RCC 7860 (cell line): ENCODE data around the gene ERC1.
"Not testable (repeated sequence)": the region's sequence is repeated elsewhere in the genome, so short reads cannot be mapped to it uniquely, and the experiment has no call there.

ENCODE experiments used
- DNase-seq: peaks from one replicate; pipeline ENCODE4 v3.0.0-alpha.2; 2015; ENCODE audit warnings: low spot score
- FAIRE-seq: peaks from 2 replicates; lab custom pipeline; 2012; peaks lifted over from hg19 to GRCh38; lab: Jason Lieb, UNC

ERC1 gene

DNA sequence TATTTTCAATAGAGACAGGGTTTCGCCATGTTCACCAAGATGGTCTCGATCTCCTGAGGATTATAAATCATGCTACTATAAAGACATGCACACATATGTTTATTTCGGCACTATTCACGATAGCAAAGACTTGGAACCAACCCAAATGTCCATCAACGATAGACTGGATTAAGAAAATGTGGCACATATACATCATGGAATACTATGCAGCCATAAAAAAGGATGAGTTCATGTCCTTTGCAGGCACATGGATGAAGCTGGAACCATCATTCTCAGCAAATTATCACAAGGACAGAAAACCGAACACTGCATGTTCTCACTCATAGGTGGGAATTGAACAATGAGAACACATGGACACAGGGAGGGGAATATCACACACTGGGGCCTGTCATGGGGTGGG, 350.2 kb downstream of the ERC1 start:
- not testable (repeated sequence) for FAIRE-seq, DNase-seq

DNA sequence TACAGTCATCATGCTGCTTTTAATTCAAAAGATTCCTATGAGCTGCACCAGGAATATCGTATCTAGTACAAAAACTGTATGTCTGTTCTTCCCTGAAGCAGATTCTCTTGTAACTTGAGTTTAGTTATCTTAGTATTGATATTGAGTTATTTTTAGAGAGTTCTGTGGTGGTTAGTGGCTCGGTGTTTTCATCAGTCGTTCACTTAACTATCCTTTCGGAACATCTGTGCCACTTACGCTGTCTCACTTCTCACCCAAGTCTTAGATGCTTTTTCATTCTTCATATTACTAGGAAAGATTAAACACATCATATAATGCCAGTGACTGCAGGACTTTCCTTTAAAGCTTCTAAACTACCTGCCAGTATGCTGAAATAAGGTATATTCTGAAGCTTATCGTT, 352.4 kb downstream of the ERC1 start:
- FAIRE-seq (no peak), DNase-seq (no peak)

DNA sequence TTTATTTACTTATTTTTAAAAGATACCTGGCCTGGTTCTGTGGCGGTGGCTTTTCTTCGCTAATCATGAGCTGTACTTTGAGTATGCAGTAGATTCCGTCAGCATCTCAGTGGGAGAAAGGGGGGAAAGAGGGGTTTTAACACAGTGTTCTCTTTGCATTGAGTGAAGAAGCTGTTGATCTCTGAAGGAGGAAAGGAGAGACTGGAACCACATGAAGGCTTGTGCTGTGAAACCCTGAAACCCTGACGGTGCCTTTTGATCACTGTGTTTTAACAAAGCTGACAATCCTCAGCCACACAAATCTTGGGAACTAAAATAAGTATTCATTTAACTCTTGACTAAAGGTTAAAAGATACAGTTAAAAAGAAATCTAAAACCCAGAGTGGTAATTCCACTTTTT, 353.2 kb downstream of the ERC1 start:
- FAIRE-seq, result no peak
- DNase-seq, result no peak

DNA sequence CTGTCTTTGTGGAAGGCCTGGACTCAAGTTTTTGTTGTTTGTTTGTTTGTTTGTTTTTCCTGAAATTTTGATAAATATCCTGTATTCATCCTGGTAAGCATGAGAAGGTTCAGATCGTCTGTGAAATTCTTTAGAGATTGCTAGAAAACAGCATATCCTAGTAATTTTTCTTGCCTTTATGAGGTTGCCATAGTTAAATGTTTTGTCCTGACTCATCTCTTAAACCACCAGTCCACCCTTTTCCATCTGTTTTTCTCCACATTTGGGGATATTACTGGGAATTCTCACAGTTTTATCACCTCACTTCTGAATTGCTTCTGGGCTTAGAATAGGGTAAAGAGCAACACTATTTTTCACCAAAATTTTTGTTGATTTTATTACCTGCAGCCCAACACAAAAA, 355.1 kb downstream of the ERC1 start:
- FAIRE-seq (no peak), DNase-seq (no peak)

DNA sequence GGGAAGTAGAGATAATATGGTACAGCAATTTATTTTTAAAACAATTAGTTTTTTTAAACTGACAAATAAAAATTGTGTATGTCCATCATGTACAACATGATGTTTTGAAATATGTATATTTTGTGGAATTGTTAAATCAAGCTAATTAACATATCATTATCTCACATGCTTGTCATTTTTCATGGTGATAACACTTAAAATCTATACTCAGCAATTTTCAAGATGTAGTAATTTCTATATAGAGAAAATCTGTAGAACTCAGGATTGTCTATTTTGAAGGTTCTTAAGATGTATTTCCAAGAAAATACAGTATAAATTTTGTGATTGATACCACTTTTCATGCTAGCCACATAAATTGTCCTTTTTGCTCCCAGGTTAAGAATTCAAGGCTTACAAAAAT, 356.3 kb downstream of the ERC1 start:
- no peak for DNase-seq
- no peak for FAIRE-seq

DNA sequence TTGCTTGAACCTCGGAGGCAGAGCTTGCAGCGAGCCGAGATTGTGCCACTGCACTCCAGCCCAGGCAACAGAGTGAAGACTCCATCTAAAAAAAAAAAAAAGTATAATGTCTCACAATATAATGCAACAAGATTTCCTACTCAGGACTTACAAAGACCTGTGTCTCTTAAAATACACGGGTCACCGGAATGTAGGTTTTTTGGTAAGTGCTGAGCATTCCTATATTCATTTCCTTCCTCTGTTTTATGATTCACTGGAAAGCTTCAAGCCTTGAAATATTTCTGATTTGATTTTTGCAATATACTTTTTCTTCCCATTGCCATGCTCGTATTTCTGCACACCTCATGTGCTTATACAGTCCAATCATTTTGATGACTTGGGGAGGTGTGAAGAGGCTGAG, 357.6 kb downstream of the ERC1 start:
- DNase-seq, result no peak
- FAIRE-seq, result no peak

DNA sequence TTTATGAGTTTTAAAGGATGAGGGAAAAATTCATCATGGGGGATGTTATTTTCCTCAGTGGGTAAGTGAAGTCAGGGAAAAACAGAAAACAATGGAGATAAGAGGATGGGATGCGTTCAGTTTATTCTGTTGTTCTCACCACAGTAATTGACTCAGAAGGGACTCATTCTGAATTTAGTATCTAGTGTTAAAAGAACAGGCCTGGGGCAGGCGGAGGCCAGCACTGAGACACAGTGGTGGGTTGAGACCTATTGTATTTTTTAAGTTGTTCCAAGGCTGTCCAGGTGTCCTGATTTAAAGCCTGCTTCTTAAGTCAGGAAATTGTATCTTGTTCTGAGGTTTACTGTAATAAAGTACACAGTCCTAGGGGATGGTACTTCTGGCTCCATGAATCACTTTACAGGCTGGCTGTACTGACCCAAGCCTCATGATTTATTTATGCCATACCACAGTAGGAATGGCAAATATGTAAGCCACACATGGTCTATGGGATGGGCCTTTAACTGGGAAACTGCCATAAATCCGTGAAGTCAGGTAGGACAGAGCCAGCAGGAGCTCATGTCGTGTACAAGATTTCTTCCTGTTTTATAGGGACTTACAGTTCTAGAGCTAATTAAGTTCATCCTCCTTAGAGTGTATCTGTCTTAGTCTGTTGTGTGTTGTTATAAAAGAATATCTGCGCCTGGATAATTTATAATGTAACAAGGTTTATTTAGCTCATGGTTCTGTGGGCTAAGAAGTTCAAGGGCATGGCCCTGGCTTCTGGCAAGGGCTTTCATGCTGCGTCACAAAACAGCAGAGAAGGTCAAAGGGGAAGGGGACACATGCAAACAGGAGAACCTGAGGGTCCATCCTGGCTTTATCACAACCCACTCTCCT, 359.3 kb downstream of the ERC1 start:
- peak; percentile 78 for DNase-seq

DNA sequence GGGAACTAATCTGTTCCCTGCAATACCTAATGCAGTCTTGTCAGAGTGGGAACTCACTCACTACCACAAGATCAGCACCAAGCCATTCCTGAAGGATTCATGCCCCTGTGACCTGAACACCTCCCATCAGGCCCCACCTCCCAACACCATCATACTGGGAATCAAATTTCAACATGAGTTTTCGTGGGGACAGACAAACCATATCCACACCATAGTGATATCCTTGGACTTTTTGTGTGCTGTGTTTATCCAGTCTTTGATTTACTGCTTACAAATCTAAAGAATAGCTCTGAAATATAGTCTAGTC, 359.9 kb downstream of the ERC1 start:
- FAIRE-seq (no peak), DNase-seq (no peak)

More for the DNA sequence above, 359.3 kb downstream of the ERC1 start:
- peak; percentile 85 for FAIRE-seq

DNA sequence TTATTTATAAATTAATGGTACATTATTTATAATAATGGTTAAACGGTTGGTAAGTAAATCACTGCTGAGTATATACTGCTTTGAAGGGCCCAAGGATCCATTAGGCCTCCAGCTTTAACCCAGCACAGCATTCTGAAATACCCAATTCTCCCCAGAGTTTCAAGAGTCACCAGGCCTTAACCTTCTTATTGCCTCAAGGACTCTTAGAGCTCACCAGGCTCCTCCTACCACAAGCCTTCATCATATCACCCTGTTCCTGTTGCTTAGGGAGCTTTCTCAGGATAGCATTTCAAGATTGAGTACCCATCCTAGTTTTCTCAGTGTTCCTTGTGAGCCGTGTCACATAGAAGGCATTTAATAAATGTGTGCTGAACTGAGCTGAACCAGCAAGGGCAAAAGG, 360.9 kb downstream of the ERC1 start:
- FAIRE-seq, result no peak
- DNase-seq, result no peak

DNA sequence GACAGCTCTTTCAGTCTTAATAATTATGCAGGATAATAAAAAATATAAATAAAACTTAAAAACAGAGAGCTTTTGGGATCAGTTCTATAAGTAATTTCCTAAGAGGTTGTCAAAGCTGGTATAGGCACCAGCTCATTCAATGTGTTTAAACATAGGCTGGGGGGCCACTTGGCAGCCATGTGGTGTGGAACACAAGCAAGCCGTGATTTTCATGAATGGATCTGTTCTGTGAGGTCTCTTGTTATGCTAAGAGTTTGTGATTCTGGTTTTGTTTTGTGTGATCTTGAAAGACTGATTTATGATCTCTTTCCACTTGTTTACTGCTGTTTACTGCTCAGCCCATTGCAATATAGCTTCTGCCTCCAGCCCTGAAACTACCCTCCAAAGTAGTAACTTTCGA, 362.4 kb downstream of the ERC1 start:
- DNase-seq (no peak), FAIRE-seq (no peak)

DNA sequence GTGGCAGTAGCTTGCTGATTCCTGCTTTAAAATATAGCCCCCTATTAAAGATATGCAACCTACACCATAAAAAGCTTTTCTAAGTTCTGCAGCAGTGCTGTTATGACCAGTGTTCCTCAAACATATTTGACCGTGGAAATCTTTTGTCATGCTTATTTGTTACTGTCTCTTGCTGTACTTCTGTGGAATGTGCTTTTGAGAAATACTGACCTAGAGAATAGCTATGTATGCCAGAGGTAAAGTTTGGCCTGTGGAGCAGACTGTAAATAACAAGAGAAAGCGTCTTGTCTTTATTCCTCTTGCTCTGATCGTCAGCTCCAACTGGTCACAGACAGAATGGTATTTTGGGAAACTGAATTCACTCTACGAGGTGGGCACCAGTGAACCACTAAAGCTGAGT, 364.4 kb downstream of the ERC1 start:
- DNase-seq, result no peak
- FAIRE-seq, result no peak

DNA sequence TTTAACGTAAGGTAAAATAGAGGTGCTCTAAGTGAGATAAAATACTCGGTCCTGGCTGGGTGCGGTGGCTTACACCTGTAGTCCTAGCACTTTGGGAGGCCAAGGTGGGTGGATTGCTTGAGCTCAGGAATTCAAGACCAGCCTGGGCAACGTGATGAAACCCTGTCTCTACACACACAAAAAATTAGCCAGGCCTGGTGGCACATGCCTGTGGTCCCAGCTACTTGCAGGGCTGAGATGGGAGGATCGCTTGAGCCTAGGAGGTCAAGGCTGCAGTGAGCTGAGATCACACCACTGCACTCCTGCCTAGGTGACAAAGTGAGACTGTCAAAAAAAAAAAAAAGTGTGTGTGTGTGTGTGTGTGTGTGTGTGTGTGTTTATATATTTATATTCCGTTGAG, 364.8 kb downstream of the ERC1 start:
- not testable (repeated sequence) for FAIRE-seq, DNase-seq

DNA sequence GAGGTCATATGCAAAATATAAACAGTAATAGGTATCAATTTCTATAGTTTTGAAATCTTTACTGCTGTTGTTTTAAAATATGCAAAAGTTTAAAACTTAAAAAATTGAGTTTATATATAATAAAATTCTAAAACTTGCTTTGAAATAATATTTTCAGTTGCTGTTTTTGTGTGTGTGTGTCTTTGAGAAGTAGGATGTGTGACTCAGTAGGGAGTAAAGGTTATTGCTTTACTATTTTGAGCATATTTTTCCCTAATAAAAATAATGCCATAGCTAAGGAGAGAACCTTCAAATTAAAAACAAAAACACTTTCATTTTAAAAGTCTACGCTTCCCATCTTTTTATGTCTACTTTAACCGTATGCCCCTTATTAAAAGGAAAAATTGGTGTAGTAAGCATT, 365.3 kb downstream of the ERC1 start:
- FAIRE-seq, result no peak
- DNase-seq, result no peak

DNA sequence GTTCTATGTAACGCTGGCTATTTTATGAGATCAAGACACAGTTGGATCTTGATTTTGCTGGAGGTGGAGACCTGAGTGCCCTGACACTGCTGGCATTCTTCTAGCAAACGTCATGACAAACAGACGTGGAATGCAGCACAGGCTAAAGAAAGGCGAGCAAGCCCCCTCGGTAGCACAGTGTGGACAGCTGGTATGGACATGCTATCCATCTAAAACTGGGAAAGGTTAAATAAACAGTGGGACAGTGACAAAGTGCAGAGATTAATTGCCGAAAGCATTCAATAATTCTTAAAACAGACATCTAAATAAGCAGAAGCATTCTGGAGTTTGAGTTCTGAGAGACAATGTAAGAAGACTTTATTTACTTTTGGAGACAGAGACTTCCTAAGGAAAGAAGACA, 366.1 kb downstream of the ERC1 start:
- DNase-seq, result no peak
- FAIRE-seq, result no peak

DNA sequence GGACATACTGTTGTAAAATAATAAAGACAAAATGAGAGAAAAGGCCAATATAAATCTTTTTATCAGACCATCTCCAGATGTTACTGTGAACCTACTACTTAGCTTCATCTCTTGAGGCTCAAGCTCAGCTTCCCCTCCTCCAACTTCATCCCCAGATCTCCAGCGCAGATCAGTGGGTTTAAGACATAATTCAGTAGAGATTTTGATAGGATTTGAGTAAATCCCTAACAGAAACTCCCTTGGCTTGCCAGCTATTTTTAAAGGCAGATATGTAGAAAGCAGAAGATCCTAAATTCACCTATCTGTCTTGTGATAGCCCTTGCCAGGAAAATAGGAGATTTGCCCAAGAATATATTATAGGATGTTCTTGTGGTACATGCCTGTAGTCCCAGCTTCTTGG, 366.7 kb downstream of the ERC1 start:
- FAIRE-seq, result no peak
- DNase-seq, result no peak

DNA sequence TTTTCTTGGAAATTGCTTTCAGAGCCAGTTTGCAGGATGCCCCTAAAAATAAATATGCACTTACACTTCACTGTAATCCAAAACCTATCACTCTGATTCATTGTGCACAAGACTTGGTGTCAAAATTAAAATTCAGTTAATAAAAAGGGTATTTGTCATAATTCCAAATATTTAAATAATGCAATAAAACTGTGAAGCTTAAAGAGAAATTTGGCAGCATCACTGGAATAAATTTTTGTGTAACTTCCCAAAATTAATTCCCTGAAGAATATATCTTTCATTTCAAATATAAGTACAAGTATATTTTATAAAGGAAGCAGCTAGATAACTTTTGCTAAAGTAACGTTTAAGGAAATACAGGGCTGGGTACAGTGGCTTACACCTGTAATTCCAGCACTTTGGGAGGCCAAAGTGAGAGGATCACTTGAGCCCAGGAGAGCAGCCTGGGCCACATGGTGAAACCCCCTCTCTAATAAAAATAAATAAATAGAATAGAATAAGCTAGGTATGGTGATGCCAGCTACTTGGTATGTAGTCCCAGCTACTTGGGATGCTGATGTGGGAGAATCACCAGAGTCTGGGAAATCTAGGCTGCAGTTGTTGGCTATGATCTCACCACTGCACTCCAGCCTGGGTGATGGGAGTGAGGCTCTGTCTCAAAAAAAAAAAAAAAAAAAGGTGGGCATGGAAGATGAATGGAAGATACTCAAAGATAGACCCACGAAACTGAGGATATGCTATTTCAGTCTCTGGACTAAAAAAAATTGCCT, 369.6 kb downstream of the ERC1 start:
- FAIRE-seq (no peak), DNase-seq (peak; percentile 52)

DNA sequence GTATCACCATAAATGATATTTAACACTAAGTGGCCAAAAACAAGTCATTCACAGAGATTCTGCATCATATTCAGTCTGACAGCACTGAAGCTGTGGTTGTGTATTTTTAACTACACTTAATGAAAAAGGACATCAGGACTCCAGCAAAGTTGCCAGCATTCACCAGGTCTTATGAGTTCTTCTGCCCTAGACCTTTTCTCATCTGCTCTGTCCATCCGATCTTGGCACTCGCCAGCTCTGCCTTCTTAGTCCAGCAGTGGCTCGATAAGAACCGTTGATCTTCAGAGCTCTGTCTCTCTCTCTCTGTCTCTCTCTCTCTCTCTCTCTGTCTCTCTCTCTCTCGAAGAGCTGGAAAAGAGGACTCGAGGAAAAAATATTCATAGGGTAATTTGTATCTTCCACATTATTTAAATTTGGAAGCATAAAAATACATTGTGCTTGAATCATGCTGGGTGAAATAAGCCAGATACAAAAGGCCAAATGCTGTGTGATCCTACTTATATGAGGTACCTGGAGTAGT, 371.2 kb downstream of the ERC1 start:
- FAIRE-seq, result no peak

DNA sequence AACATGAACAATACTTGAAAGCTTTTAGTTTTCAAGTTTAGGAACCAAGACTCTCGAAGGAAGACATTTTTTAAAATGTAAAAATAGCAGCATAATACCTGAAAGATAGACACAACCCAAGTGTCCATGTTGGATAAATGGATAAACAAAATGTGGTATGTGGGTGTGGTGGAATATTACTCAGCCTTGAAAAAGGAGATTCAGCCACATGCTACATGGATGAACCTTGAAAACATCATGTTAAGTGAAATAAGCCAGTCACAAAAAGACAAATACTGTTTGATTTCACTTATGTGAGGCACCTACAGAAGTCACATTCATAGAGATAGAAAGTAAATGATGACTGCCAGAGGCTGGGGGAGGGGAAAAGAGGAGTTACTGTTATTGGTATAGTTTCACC, 374.7 kb downstream of the ERC1 start:
- DNase-seq (no peak), FAIRE-seq (no peak)

More for the DNA sequence above, 371.2 kb downstream of the ERC1 start:
- DNase-seq, result no peak

DNA sequence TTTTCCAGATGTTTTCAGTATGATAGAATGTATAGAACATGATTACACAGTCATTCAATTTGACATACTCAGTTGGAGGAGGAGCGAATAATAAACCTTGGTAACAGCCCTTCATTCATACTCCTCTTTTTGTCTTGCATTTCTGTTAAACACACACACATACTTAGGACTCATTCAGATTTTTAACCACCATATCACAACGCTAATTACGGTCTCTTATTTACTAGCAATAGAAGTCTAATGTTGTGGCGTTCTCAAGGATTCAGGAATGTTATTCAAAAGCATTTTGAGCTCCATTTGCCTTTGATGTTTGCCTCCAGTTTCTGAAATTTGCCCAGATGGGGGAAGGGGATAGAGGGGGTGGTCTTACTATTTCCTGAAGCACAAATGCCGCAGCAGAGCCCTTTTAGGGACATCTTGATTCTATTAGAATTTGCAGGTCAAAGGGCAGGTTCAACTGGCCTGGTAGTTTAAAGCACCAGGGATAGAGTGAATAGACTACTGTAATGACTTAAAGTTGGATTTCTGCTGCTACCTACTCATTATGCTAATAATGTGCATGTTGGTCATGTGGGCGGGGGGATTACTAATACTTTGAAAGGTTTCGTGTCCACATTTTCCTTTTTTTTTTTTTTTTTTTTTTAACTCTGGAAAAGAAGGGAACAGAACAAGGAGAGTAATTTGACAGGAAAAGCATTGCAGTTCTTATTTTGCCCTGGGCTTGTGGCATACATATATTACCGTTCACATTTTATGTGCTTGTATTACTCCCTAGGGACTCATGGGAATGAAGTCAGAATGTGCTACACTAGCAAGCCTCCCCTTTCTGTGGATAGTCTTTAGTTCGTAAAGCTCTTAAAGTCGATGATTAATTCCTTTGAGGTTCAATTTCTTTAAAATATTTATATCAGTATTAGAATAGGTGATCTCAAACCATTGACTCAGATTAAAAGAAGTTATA, 376.6 kb downstream of the ERC1 start:
- no peak for DNase-seq
- no peak for FAIRE-seq

DNA sequence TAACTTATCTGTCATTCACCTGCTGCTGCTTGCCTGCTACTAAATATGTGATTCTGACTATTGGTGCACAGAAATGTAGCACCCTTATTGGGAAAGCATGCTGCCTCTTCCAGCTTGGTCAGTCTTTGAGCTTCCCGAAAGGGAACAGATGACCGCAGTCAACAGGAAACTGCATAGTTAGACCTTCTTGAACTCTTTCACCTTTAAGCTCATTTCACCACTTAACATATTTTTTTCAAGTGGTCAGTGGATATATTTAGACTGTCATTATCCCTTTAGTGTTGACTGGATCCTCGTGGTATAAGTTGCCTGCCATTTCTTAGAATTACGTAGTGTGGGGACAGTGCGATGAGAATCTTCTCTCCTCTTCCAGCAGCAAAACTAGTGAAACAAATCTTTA, 378.4 kb downstream of the ERC1 start:
- FAIRE-seq, result no peak

DNA sequence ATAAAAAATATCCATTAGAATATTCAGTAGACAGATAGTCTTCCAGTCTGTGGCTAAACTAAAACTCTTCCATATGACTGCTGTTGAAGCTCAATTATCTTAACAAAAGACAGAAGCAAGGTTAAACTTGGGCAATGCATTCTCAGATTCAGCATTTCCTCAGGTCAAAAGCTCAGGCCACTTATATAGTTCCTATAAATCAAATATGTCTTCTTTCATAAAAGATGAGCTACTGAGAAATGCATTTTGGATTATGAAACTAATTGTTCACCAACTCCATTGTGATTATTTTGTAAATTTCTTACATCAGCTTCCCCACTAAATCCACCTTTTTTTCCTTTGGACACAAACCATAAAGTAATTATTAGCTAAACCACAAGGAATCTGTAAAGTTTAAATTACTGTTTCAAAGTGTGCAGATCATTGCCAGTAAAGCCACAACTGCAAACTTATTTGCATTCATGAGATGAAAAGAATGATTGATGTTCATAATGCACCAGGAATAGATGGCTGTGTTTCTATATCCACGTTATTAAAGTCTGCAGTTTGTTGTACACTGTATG, 379.0 kb downstream of the ERC1 start:
- DNase-seq (no peak), FAIRE-seq (peak; percentile 48)

More for the DNA sequence above, 378.4 kb downstream of the ERC1 start:
- DNase-seq, result no peak
